Mesothelial cell of epicardium (in vitro differentiated cells): ENCODE data around the gene APPL2. TPM values are rescaled to one million over a fixed set of nuclear protein-coding genes. Genes with fewer than 3 reads are reported as not detected.

Source experiments
- DNase-seq, 2 experiments: peaks; one replicate each; pipeline ENCODE4 v3.0.0; 2021; ENCODE audit warnings: low spot score in 2 of 2; ENCODE audit not compliant: unreplicated experiment in 2 of 2
- H3K27ac Mint-ChIP-seq: 2 replicates; pipeline ENCODE4 v1.8.0; 2021; ENCODE audit warnings: mixed read lengths
- H3K27me3 Mint-ChIP-seq: 2 replicates; pipeline ENCODE4 v1.8.0; 2021; ENCODE audit warnings: low read depth, mixed read lengths
- H3K36me3 Mint-ChIP-seq: 2 replicates; pipeline ENCODE4 v1.8.0; 2021; ENCODE audit warnings: mixed read lengths
- H3K4me1 Mint-ChIP-seq: 2 replicates; pipeline ENCODE4 v1.8.0; 2021; ENCODE audit warnings: mixed read lengths
- H3K4me3 Mint-ChIP-seq: 2 replicates; pipeline ENCODE4 v1.8.0; 2021; ENCODE audit warnings: mild to moderate bottlenecking, moderate library complexity, mixed read lengths
- H3K9me3 Mint-ChIP-seq: 2 replicates; pipeline ENCODE4 v1.8.0; 2021; ENCODE audit warnings: mixed read lengths
- total RNA-seq: library from RNA; stranded (reverse); gene quantifications from 3 replicates; pipeline ENCODE4 v1.2.1, GENCODE V29; 2021
- TF ChIP-seq, protein P1 (sequence below): fragments of 200-600 bp; sonication (generic); IDR thresholded peaks from one replicate; pipeline ENCODE4 v1.5.0; 2021; ENCODE audit warnings: antibody characterized with exemption; ENCODE audit not compliant: unreplicated experiment

APPL2 gene
- total RNA-seq, 1 donor from 2014 or later = 66.9 TPM

DNA sequence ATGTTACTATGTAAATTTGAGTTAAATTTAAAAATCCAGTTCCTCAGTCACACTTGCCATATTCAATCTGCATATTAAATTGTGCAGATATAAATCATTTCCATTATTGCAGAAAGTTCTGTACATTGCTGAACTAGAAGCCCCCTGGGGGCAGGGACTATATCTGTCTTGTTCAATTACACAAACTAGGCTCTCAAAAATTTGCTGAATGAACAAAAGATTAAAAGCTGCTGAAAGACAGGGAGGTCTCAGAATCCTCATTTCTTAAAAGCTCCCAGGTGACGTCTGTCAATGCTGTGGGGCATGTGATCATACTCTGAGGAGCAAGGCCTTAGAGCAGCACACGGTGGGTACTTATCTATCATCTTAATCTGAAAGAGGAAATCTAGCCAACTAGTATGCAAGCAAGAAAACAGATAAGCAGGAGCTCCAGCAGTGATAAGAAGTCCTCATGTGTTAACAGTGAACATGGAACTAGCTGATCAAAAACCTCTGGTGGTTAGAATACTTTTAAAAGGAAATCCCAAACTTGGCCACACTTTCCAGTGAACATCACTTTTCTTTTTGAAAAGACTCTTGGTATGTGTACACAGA, 60.5 kb downstream of the APPL2 start:
- no peaks in the 10 kb centered on the region for H3K4me1 Mint-ChIP-seq
- H3K4me3 Mint-ChIP-seq = no peak overlapping the region
- H3K36me3 Mint-ChIP-seq = peaks cover 46% of the 10 kb centered on the region
- TF ChIP-seq, protein P1, sequence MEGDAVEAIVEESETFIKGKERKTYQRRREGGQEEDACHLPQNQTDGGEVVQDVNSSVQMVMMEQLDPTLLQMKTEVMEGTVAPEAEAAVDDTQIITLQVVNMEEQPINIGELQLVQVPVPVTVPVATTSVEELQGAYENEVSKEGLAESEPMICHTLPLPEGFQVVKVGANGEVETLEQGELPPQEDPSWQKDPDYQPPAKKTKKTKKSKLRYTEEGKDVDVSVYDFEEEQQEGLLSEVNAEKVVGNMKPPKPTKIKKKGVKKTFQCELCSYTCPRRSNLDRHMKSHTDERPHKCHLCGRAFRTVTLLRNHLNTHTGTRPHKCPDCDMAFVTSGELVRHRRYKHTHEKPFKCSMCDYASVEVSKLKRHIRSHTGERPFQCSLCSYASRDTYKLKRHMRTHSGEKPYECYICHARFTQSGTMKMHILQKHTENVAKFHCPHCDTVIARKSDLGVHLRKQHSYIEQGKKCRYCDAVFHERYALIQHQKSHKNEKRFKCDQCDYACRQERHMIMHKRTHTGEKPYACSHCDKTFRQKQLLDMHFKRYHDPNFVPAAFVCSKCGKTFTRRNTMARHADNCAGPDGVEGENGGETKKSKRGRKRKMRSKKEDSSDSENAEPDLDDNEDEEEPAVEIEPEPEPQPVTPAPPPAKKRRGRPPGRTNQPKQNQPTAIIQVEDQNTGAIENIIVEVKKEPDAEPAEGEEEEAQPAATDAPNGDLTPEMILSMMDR = no peak
- no peak for DNase-seq
- H3K27me3 Mint-ChIP-seq = no peaks in the 10 kb centered on the region
- H3K27ac Mint-ChIP-seq = no peak overlapping the region
- H3K9me3 Mint-ChIP-seq = peaks cover 14% of the 10 kb centered on the region

- H3K27ac Mint-ChIP-seq = no peak overlapping the region
- H3K27me3 Mint-ChIP-seq = no peaks in the 10 kb centered on the region
- TF ChIP-seq, protein P1 = peak; percentile 21
- no peak for DNase-seq
- no peaks in the 10 kb centered on the region for H3K9me3 Mint-ChIP-seq
- H3K4me1 Mint-ChIP-seq = no peaks in the 10 kb centered on the region
- H3K36me3 Mint-ChIP-seq = peaks cover 27% of the 10 kb centered on the region
- H3K4me3 Mint-ChIP-seq = no peak overlapping the region
Observed at GRCh38 chr12:105171691-105172436, 64.1 kb downstream of the APPL2 start.

GRCh38 chr12:105170139-105170538, 65.8 kb downstream of the APPL2 start:
- Mint-ChIP-seq H3K36me3 (peaks cover 13% of the 10 kb centered on the region), H3K4me1 (no peaks in the 10 kb centered on the region), H3K9me3 (no peaks in the 10 kb centered on the region), H3K27me3 (no peaks in the 10 kb centered on the region), H3K27ac (no peak overlapping the region), H3K4me3 (no peak overlapping the region)
- no peak for DNase-seq
- TF ChIP-seq, protein P1 = no peak

GRCh38 chr12:105168006-105168405, 68.0 kb downstream of the APPL2 start:
- no peaks in the 10 kb centered on the region for H3K27me3 Mint-ChIP-seq
- peaks cover 18% of the 10 kb centered on the region for H3K36me3 Mint-ChIP-seq
- DNase-seq = no peak
- H3K27ac Mint-ChIP-seq = no peak overlapping the region
- no peak overlapping the region for H3K4me3 Mint-ChIP-seq
- TF ChIP-seq, protein P1 = no peak
- H3K4me1 Mint-ChIP-seq = peaks cover 4% of the 10 kb centered on the region
- H3K9me3 Mint-ChIP-seq = no peaks in the 10 kb centered on the region

DNA sequence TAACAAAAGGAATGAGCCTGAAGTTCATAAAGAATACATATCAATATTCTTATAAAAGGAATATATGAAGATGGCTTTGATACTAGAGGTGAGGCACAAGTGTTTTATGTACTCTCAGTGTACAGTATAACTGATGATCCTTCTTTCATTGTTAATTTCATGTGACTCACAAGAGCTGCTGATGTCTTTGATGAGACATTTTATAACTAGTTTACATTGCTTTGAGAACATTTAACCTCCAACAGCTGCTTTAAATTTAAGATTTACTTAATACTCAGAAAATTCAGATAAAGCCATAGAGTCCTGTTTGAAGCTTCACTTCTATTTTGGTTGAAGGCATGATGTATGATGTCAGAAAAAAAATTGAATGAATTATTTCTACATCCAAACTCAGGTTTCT, 68.6 kb downstream of the APPL2 start:
- Mint-ChIP-seq H3K36me3 (peaks cover 18% of the 10 kb centered on the region), H3K9me3 (no peaks in the 10 kb centered on the region), H3K27ac (no peak overlapping the region), H3K4me1 (peaks cover 4% of the 10 kb centered on the region), H3K4me3 (no peak overlapping the region), H3K27me3 (no peaks in the 10 kb centered on the region)
- DNase-seq = no peak
- TF ChIP-seq, protein P1 = no peak
